ENCODE measurements around the gene GRN.
"Not testable (repeated sequence)": the region's sequence is repeated elsewhere in the genome, so short reads cannot be mapped to it uniquely, and the experiment has no call there.

GRN gene

GRCh38 chr17:44362459-44362948, 17.4 kb downstream of the GRN start:
- DNase-seq, result no peak

GRCh38 chr17:44362949-44363612, 18.0 kb downstream of the GRN start:
- peak in 2 of 6 experiments; percentile 23 to 50 for DNase-seq

GRCh38 chr17:44363613-44364159, 18.6 kb downstream of the GRN start, which contains the start of gene FAM171A2:
TSS of gene FAM171A2 (minus strand) at chr17:44363853. CDS start at chr17:44363714, 139 bp downstream.
- DNase-seq, result peak; percentile 21 to 74 (median 62)

- not testable (repeated sequence) for DNase-seq
Observed at GRCh38 chr17:44365051-44365450, 19.9 kb downstream of the GRN start.

- DNase-seq, result no peak
Observed at GRCh38 chr17:44367231-44367979, 22.3 kb downstream of the GRN start.

GRCh38 chr17:44368391-44369243, 23.5 kb downstream of the GRN start:
- DNase-seq, result not testable (repeated sequence)

- peak in 1 of 6 experiments; percentile 11 for DNase-seq
Observed at GRCh38 chr17:44369414-44370023, 24.4 kb downstream of the GRN start.

- DNase-seq, result no peak
Observed at GRCh38 chr17:44372036-44372435, 26.9 kb downstream of the GRN start.

- no peak for DNase-seq
Observed at GRCh38 chr17:44374306-44375195, 29.4 kb downstream of the GRN start.

- no peak for DNase-seq
Observed at GRCh38 chr17:44375196-44376017, 30.3 kb downstream of the GRN start.

- no peak for DNase-seq
Observed at GRCh38 chr17:44376124-44376523, 31.0 kb downstream of the GRN start.

- no peak for DNase-seq
Observed at GRCh38 chr17:44376779-44377178, 31.7 kb downstream of the GRN start.

GRCh38 chr17:44378171-44378705, 33.1 kb downstream of the GRN start:
- no peak for DNase-seq

GRCh38 chr17:44379887-44380286, 34.8 kb downstream of the GRN start:
- DNase-seq, result no peak

GRCh38 chr17:44380767-44381166, 35.7 kb downstream of the GRN start:
- no peak for DNase-seq

- no peak for DNase-seq
Observed at GRCh38 chr17:44381810-44382305, 36.8 kb downstream of the GRN start.

- DNase-seq, result no peak
Observed at GRCh38 chr17:44382917-44383316, 37.8 kb downstream of the GRN start.

- no peak for DNase-seq
Observed at GRCh38 chr17:44383363-44383762, 38.3 kb downstream of the GRN start.

- no peak for DNase-seq
Observed at GRCh38 chr17:44383861-44384260, 38.8 kb downstream of the GRN start.

GRCh38 chr17:44384281-44384822, 39.2 kb downstream of the GRN start:
- no peak for DNase-seq

Data from stimulated activated naive CD4-positive, alpha-beta T cell (primary cell).